MM.1S (cell line): ENCODE results near the gene ACBD5.

Experiments used
- DNase-seq: peaks from one replicate; pipeline ENCODE4 v3.0.0-alpha.2; 2015
- H2AFZ ChIP-seq: fragments of 300-600 bp; sonication (generic); 2 replicates; pipeline ENCODE4 v1.6.0; 2016; ENCODE audit warnings: antibody characterized with exemption, low read length
- H3F3A ChIP-seq: fragments of 300-600 bp; sonication (generic); 2 replicates; pipeline ENCODE4 v1.6.1; 2016; ENCODE audit warnings: mild to moderate bottlenecking, antibody characterized with exemption, low read length, moderate library complexity, mixed read lengths; ENCODE audit not compliant: insufficient read depth
- H3K27ac ChIP-seq: fragments of 300-600 bp; sonication (generic); 2 replicates; pipeline ENCODE4 v1.5.1; 2016; ENCODE audit warnings: mild to moderate bottlenecking, low read length
- H3K27me3 ChIP-seq: fragments of 300-600 bp; sonication (generic); replicated peaks from 2 replicates; pipeline ENCODE4 v1.6.0; 2016; ENCODE audit warnings: low read length; ENCODE audit not compliant: insufficient read depth
- H3K36me3 ChIP-seq: fragments of 300-600 bp; sonication (generic); replicated peaks from 2 replicates; pipeline ENCODE4 v1.6.1; 2016; ENCODE audit warnings: mild to moderate bottlenecking, low read length, mixed read lengths; ENCODE audit not compliant: insufficient read depth
- H3K4me1 ChIP-seq: fragments of 300-600 bp; sonication (generic); 2 replicates; pipeline ENCODE4 v1.6.1; 2016; ENCODE audit warnings: low read length, mixed read lengths
- H3K4me2 ChIP-seq: fragments of 300-600 bp; sonication (generic); 2 replicates; pipeline ENCODE4 v1.6.0; 2016; ENCODE audit warnings: low read depth, low read length
- H3K4me3 ChIP-seq: fragments of 300-600 bp; sonication (generic); 2 replicates; pipeline ENCODE4 v1.5.1; 2016; ENCODE audit warnings: low read length, mixed read lengths
- H3K79me2 ChIP-seq: fragments of 300-600 bp; sonication (generic); 2 replicates; pipeline ENCODE4 v1.6.1; 2016; ENCODE audit warnings: mixed run types, low read length, mixed read lengths
- H3K9ac ChIP-seq: fragments of 300-600 bp; sonication (generic); 2 replicates; pipeline ENCODE4 v1.6.1; 2016; ENCODE audit warnings: low read length, mixed read lengths
- H3K9me2 ChIP-seq: fragments of 300-600 bp; sonication (generic); replicated peaks from 2 replicates; pipeline ENCODE4 v1.6.1; 2016; ENCODE audit warnings: mild to moderate bottlenecking, low read length, mixed read lengths; ENCODE audit not compliant: insufficient read depth
- H3K9me3 ChIP-seq: fragments of 300-600 bp; sonication (generic); replicated peaks from 2 replicates; pipeline ENCODE4 v1.6.1; 2016; ENCODE audit warnings: mild to moderate bottlenecking, low read length, mixed read lengths; ENCODE audit not compliant: insufficient read depth
- H4K20me1 ChIP-seq: fragments of 300-600 bp; sonication (generic); 2 replicates; pipeline ENCODE4 v1.6.1; 2016; ENCODE audit warnings: mild to moderate bottlenecking, low read length, moderate library complexity, mixed read lengths; ENCODE audit not compliant: insufficient read depth
- CTCF ChIP-seq: fragments of 300-600 bp; sonication (generic); IDR thresholded peaks from 2 replicates; pipeline ENCODE4 v1.5.1; 2016; ENCODE audit warnings: antibody characterized with exemption, low read length, mixed read lengths
- EZH2 ChIP-seq: fragments of 300-600 bp; sonication (generic); optimal IDR thresholded peaks from 2 replicates; pipeline ENCODE3; 2017; ENCODE audit warnings: low read depth, mild to moderate bottlenecking, antibody characterized with exemption, low read length, mixed read lengths
- EZH2phosphoT487 ChIP-seq: fragments of 300-600 bp; sonication (generic); IDR thresholded peaks from 2 replicates; pipeline ENCODE4 v1.6.1; 2018; ENCODE audit warnings: antibody characterized with exemption, low read length

ACBD5 gene

DNA sequence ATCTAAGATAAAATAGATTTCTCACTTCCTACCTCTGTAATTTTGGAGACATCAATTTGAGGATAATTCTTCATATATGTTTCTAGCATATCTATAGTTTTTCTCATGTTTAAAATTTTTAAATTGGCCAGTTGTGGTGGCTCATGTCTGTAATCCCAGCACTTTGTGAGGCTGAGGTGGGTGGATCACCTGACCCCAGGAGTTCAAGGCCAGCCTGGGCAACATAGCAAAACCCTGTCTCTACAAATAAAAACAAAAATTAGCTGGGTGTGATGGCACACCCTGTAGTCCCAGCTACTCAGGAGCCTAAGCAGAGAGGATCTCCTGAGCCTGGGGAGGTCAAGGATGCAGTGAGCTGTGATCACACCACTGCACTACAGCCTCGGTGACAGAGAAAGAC, 4.9 kb downstream of the ACBD5 start:
- H3K27ac ChIP-seq: no peak overlapping the region
- no peaks in the 10 kb centered on the region for H3K4me1 ChIP-seq
- no peak overlapping the region for H3K9ac ChIP-seq
- no peaks in the 10 kb centered on the region for H3K9me2 ChIP-seq
- H3K4me3 ChIP-seq: no peak overlapping the region
- H3K4me2 ChIP-seq: no peak overlapping the region
- peaks cover 24% of the 10 kb centered on the region for H3K79me2 ChIP-seq
- TF ChIP-seq CTCF (no peak), EZH2phosphoT487 (no peak), EZH2 (no peak)
- H3K27me3 ChIP-seq: no peaks in the 10 kb centered on the region
- H2AFZ ChIP-seq: no peak overlapping the region
- H3K36me3 ChIP-seq: no peaks in the 10 kb centered on the region
- no peak for DNase-seq
- no peaks in the 10 kb centered on the region for H4K20me1 ChIP-seq
- peaks cover 7% of the 10 kb centered on the region; the same call in 1 of the 2 replicates for H3F3A ChIP-seq
- H3K9me3 ChIP-seq: no peaks in the 10 kb centered on the region

- Histone ChIP-seq H3K27me3 (no peaks in the 10 kb centered on the region), H3K27ac (no peak overlapping the region), H3K4me1 (no peaks in the 10 kb centered on the region), H3K4me3 (no peak overlapping the region), H3K36me3 (no peaks in the 10 kb centered on the region; the same call in 1 of the 2 replicates), H3K79me2 (no peaks in the 10 kb centered on the region), H4K20me1 (no peaks in the 10 kb centered on the region), H3K4me2 (no peak overlapping the region), H3K9me3 (no peaks in the 10 kb centered on the region), H2AFZ (no peak overlapping the region), H3K9me2 (no peaks in the 10 kb centered on the region), H3K9ac (no peak overlapping the region), H3F3A (no peaks in the 10 kb centered on the region)
- TF ChIP-seq EZH2phosphoT487: no peak
- no peak for TF ChIP-seq CTCF
- no peak for TF ChIP-seq EZH2
- DNase-seq: no peak
Observed at GRCh38 chr10:27230022-27230421, 10.6 kb downstream of the ACBD5 start.

DNA sequence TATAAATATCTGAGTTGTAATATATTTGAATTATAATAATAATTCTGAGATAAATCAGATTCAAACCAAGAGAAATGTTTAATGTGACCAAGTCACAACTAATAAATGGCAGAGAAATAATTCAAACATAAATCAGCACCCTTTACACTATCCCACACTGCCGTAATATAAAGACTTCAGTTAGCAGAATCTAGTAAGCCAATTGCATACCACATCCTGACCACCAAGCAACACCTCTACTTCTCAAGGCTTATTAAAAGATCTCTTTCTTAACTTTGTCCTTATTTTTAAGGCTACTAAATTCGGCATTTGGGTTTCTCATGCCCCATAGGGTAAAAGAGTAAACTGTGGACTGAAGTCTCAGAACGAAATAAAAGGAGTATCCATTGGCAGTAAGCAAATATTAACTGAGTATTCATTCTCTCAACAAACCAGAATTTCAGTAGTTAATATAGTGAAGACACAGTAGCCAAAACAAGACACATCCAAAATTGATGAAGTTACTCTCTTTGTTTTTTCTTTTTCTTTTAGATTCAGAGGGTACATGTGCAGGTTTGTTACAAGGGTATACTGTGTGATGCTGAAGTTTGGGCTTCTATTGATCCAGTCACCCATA, 14.8 kb downstream of the ACBD5 start:
- Histone ChIP-seq H3K79me2 (no peaks in the 10 kb centered on the region), H3K9me2 (no peaks in the 10 kb centered on the region), H3K9me3 (no peaks in the 10 kb centered on the region), H3K4me2 (no peak overlapping the region), H3K27me3 (no peaks in the 10 kb centered on the region), H3F3A (no peaks in the 10 kb centered on the region), H4K20me1 (no peaks in the 10 kb centered on the region), H3K36me3 (peaks cover 3% of the 10 kb centered on the region; the same call in 1 of the 2 replicates), H3K9ac (no peak overlapping the region), H3K4me3 (no peak overlapping the region), H3K4me1 (no peaks in the 10 kb centered on the region), H2AFZ (no peak overlapping the region), H3K27ac (no peak overlapping the region)
- no peak for DNase-seq
- TF ChIP-seq EZH2: no peak
- no peak for TF ChIP-seq CTCF
- TF ChIP-seq EZH2phosphoT487: no peak
